K562 (cell line): ENCODE data around the gene PLPP1. TPM values are rescaled to one million over a fixed set of nuclear protein-coding genes. Genes with fewer than 3 reads are reported as not detected.

Experiments
- CREM ChIP-seq: IDR thresholded peaks from 2 replicates; pipeline ENCODE4 v1.6.1; 2014; ENCODE audit warnings: antibody characterized with exemption, low read depth
- DIDO1 ChIP-seq: fragments of 450-650 bp; IDR thresholded peaks from 2 replicates; pipeline ENCODE4 v1.6.1; 2016; ENCODE audit warnings: low read depth, missing biosample characterization, missing genetic modification characterization
- KAT8 ChIP-seq: fragments of 450-650 bp; IDR thresholded peaks from 2 replicates; pipeline ENCODE4 v1.6.1; 2016; ENCODE audit warnings: low read depth, mild to moderate bottlenecking
- KLF1 ChIP-seq: fragments of 450-650 bp; IDR thresholded peaks from 2 replicates; pipeline ENCODE4 v1.6.1; 2016; ENCODE audit warnings: missing genetic modification characterization, missing compliant biosample characterization
- MAFG ChIP-seq: fragments of 450-650 bp; conservative IDR thresholded peaks from 2 replicates; pipeline ENCODE4 v1.6.1; 2016; ENCODE audit warnings: missing genetic modification characterization, missing compliant biosample characterization
- MAFK ChIP-seq: IDR thresholded peaks from 2 replicates; pipeline ENCODE4 v1.6.1; 2011; ENCODE audit warnings: low read length, improper control_type of control experiment
- PHTF2 ChIP-seq: fragments of 250-450 bp; sonication (Bioruptor Pico); IDR thresholded peaks from 2 replicates; pipeline ENCODE4 v1.5.0; 2021; ENCODE audit warnings: mild to moderate bottlenecking
- PTTG1 ChIP-seq: fragments of 450-650 bp; IDR thresholded peaks from 2 replicates; pipeline ENCODE4 v1.6.1; 2016; ENCODE audit warnings: low read depth, mild to moderate bottlenecking, missing genetic modification characterization, missing compliant biosample characterization
- SRSF1 ChIP-seq: fragments of 200-400 bp; formaldehyde crosslinking; IDR thresholded peaks from 2 replicates; pipeline ENCODE4 v1.6.1; 2017; ENCODE audit warnings: mild to moderate bottlenecking, low read depth, low read length, moderate library complexity
- SRSF9 ChIP-seq: fragments of 200-400 bp; formaldehyde crosslinking; IDR thresholded peaks from 2 replicates; pipeline ENCODE4 v1.6.1; 2017; ENCODE audit warnings: low read depth, low read length, borderline replicate concordance
- YY1 ChIP-seq, 3 experiments: IDR thresholded peaks; 2 replicates each; pipeline ENCODE4 v1.6.1; 2011; ENCODE audit warnings: low read length in 2 of 3, mild to moderate bottlenecking in 2 of 3, moderate library complexity in 2 of 3, borderline replicate concordance in 1 of 3, control low read depth in 1 of 3, low read depth in 1 of 3; ENCODE audit not compliant: insufficient read depth in 3 of 3, insufficient replicate concordance in 2 of 3, control insufficient read depth in 1 of 3, insufficient read length in 1 of 3; ENCODE audit errors: extremely low read depth in 1 of 3
- ZBTB34 ChIP-seq: fragments of 250-450 bp; sonication (Bioruptor Pico); IDR thresholded peaks from 2 replicates; pipeline ENCODE4 v1.8.0; 2021; ENCODE audit warnings: mild to moderate bottlenecking, moderate library complexity
- ZNF436 ChIP-seq: fragments of 250-450, 450-650 bp; sonication (Bioruptor Pico); formaldehyde crosslinking; IDR thresholded peaks from 2 replicates; pipeline ENCODE4 v1.7.0; 2020; ENCODE audit warnings: mild to moderate bottlenecking
- polyA plus RNA-seq, 8 experiments: library from polyadenylated mRNA; depleted of rRNA in 4 of 8; stranded (reverse) in 5 of 8; unstranded in 3 of 8; fragments of >200 nt; fragmentation: Nextera tagmentation in 2 of 8; fragmentation: Illumina TruSeq in 1 of 8; extraction: Ambion mirVana in 2 of 8; extraction: Trizol in 1 of 8; gene quantifications; 2 replicates each; pipeline versions ENCODE4 v1.2.1 to v1.2.3, GENCODE V29; 2011 to 2014; ENCODE audit warnings: inconsistent platforms in 1 of 8, missing spikeins in 1 of 8
- total RNA-seq, 7 experiments: library from RNA; depleted of rRNA in 6 of 7; stranded (reverse); fragments of >200 nt in 6 of 7; fragmentation: Illumina TruSeq in 2 of 7; extraction: Trizol in 2 of 7; gene quantifications; 2 replicates each; pipeline versions ENCODE4 v1.2.1 to v1.2.3, GENCODE V29; 2011 to 2021; ENCODE audit warnings: low replicate concordance in 1 of 7
- TF ChIP-seq, protein P1 (sequence below), 2 experiments: fragments of 450-650 bp in 1 of 2; sonication (generic) in 1 of 2; formaldehyde crosslinking; conservative IDR thresholded peaks; 2 replicates each; pipeline versions ENCODE4 v1.4.0 to v1.8.1; 2020 to 2022; ENCODE audit warnings: mild to moderate bottlenecking in 1 of 2, missing genetic modification reagents in 1 of 2
- TF ChIP-seq, protein P2 (sequence below): fragments of 450-650 bp; formaldehyde crosslinking; IDR thresholded peaks from 2 replicates; pipeline ENCODE4 v1.4.0; 2020; ENCODE audit warnings: mild to moderate bottlenecking, moderate library complexity
- TF ChIP-seq, protein P3 (sequence below), 2 experiments: fragments of 450-650 bp; IDR thresholded peaks; 2 replicates each; pipeline ENCODE4 v1.6.1; 2016

Gene PLPP1
- total and polyA plus RNA-seq, 9 of the 15 experiments (the other 6 are each of a cell fraction or from before 2014, with no cell fraction given), result 0.04 to 0.24 (median 0.04) TPM; not detected in 6

- TF ChIP-seq, protein P1, sequence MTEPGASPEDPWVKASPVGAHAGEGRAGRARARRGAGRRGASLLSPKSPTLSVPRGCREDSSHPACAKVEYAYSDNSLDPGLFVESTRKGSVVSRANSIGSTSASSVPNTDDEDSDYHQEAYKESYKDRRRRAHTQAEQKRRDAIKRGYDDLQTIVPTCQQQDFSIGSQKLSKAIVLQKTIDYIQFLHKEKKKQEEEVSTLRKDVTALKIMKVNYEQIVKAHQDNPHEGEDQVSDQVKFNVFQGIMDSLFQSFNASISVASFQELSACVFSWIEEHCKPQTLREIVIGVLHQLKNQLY (CRISPR knock-in tag; conservative IDR thresholded peaks at IDR 0.05), result no peak
- TF ChIP-seq MAFG (tag) (0 out of 2 replicates have a peak, but pooled peaks have one; percentile 25), DIDO1 (tag) (no peak), KLF1 (tag) (no peak), KAT8 (no peak), ZNF436 (no peak), PTTG1 (tag) (no peak), SRSF1 (no peak), PHTF2 (CRISPR knock-in tag) (no peak), CREM (no peak), MAFK (0 out of 2 replicates have a peak, but pooled peaks have one; percentile 25), ZBTB34 (CRISPR knock-in tag) (no peak), SRSF9 (no peak), YY1 (IDR thresholded peaks at IDR 0.05; ENCODE audit: borderline replicate concordance in 1 of 3, control insufficient read depth in 1 of 3, extremely low read depth in 1 of 3, insufficient read depth in 3 of 3, insufficient read length in 1 of 3, insufficient replicate concordance in 2 of 3, low read depth in 1 of 3, low read length in 2 of 3) (no peak)
- TF ChIP-seq, protein P2, sequence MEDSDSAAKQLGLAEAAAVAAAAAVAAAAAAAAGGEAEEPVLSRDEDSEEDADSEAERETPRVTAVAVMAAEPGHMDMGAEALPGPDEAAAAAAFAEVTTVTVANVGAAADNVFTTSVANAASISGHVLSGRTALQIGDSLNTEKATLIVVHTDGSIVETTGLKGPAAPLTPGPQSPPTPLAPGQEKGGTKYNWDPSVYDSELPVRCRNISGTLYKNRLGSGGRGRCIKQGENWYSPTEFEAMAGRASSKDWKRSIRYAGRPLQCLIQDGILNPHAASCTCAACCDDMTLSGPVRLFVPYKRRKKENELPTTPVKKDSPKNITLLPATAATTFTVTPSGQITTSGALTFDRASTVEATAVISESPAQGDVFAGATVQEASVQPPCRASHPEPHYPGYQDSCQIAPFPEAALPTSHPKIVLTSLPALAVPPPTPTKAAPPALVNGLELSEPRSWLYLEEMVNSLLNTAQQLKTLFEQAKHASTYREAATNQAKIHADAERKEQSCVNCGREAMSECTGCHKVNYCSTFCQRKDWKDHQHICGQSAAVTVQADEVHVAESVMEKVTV, result no peak
- TF ChIP-seq, protein P3, sequence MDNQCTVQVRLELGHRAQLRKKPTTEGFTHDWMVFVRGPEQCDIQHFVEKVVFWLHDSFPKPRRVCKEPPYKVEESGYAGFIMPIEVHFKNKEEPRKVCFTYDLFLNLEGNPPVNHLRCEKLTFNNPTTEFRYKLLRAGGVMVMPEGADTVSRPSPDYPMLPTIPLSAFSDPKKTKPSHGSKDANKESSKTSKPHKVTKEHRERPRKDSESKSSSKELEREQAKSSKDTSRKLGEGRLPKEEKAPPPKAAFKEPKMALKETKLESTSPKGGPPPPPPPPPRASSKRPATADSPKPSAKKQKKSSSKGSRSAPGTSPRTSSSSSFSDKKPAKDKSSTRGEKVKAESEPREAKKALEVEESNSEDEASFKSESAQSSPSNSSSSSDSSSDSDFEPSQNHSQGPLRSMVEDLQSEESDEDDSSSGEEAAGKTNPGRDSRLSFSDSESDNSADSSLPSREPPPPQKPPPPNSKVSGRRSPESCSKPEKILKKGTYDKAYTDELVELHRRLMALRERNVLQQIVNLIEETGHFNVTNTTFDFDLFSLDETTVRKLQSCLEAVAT (IDR thresholded peaks at IDR 0.05), result no peak
- TF ChIP-seq, all 486 proteins: peak for 5
Observed at GRCh38 chr5:55569513-55569865, 34.7 kb upstream of the PLPP1 start (continued).
